ENCODE measurements around the gene MARCHF9.

GRCh38 chr12:57777911-57778310 lies 23.0 kb downstream of the MARCHF9 start:
- TF ChIP-seq GATA2 (IDR thresholded peaks at IDR 0.05; ENCODE audit: low read depth, low read length) (no peak), GATA3 (IDR thresholded peaks at IDR 0.05; ENCODE audit: low read depth, low read length) (no peak)
